HG03565 (cell line): ENCODE measurements around the gene SFPQ.
"Not testable (repeated sequence)": the region's sequence is repeated elsewhere in the genome, so short reads cannot be mapped to it uniquely, and the experiment has no call there.

Experiments
- ATAC-seq: cut with Tn5 transposase; IDR thresholded peaks from one replicate; pipeline ENCODE4 v1.9.1; 2021; ENCODE audit warnings: mild to moderate bottlenecking, moderate library complexity; ENCODE audit not compliant: unreplicated experiment

Gene SFPQ

GRCh38 chr1:35142728-35143127, 50.2 kb downstream of the SFPQ start:
- not testable (repeated sequence) for ATAC-seq

DNA sequence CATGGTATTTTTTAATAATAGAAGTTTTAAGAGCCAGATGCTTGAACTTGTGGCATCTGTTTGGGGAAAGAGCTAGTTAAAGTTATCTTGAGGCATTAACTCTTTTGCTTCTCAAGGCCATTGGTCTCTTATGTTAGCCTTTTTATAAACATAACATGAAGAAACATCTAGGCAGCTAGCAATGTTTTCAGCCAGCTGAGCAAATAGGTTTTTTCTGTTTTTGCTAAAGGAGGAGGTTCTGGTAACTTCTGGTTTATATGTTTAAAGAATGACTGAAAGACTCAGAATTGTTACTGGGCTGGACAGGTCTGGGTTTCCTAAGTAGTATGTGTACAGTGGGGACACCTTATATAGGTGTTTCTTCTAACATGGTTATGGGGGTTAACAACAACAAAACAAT, 50.7 kb downstream of the SFPQ start:
- ATAC-seq, result not testable (repeated sequence)

- ATAC-seq, result not testable (repeated sequence)
Observed at GRCh38 chr1:35137590-35137989, 55.4 kb downstream of the SFPQ start.

- no peak for ATAC-seq
Observed at GRCh38 chr1:35136780-35137179, 56.2 kb downstream of the SFPQ start.
